ENCODE results near the gene COMTD1. TPM values are rescaled to one million over a fixed set of nuclear protein-coding genes. Genes with fewer than 3 reads are reported as not detected.

COMTD1 gene
- total and polyA plus RNA-seq, 2 of the 4 experiments (the other 2 are of a cell fraction), result 1.6 to 6.4 TPM

GRCh38 chr10:75250934-75251333, 15.2 kb upstream of the COMTD1 start:
- BruUV-seq (replicated peaks), result no TSS peak
- H4K5ac ChIP-seq (ENCODE audit: low read depth, low read length), result no peak overlapping the region
- no peak overlapping the region for H2BK20ac ChIP-seq (ENCODE audit: low read depth, low read length)
- H3K36me3 ChIP-seq (ENCODE audit: control insufficient read depth, insufficient read depth, low read length), result no peaks in the 10 kb centered on the region
- no peak overlapping the region for H2AK9ac ChIP-seq (replicated peaks; ENCODE audit: low read depth, low read length, poor library complexity)
- no peaks in the 10 kb centered on the region for H3K27me3 ChIP-seq (ENCODE audit: control insufficient read depth, insufficient read depth, low read length)
- no peak overlapping the region for H3K14ac ChIP-seq (replicated peaks; ENCODE audit: low read depth, low read length)
- H3K4me2 ChIP-seq (ENCODE audit: low read depth, low read length), result no peak overlapping the region
- no peak overlapping the region for H3K56ac ChIP-seq (ENCODE audit: extremely low read depth, insufficient read depth, low read length)
- H2AK5ac ChIP-seq (ENCODE audit: low read depth, low read length), result no peak overlapping the region
- no peak overlapping the region for H3K9ac ChIP-seq (ENCODE audit: low read depth, low read length)
- no peak overlapping the region for H2AFZ ChIP-seq (replicated peaks; ENCODE audit: low read length, poor library complexity)
- no peak for DNase-seq
- H4K91ac ChIP-seq (ENCODE audit: insufficient read depth, low read depth, low read length), result no peak overlapping the region
- H3K27ac ChIP-seq (ENCODE audit: insufficient read depth, low read length), result no peak overlapping the region
- no peak for ATAC-seq (ENCODE audit: low read depth)
- H3K79me1 ChIP-seq (ENCODE audit: low read depth in 1 of 2, low read length in 2 of 2), result no peaks in the 10 kb centered on the region
- no peak overlapping the region for H2BK5ac ChIP-seq (ENCODE audit: low read depth, low read length, poor library complexity, severe bottlenecking)
- dilution Hi-C loops (cut with HindIII; ENCODE audit: low sequenced_read_pairs, unreplicated experiment), result no loop called here
- H3K4me1 ChIP-seq (ENCODE audit: control insufficient read depth, insufficient read depth, low read length), result no peaks in the 10 kb centered on the region
- TF ChIP-seq RCOR1 (IDR thresholded peaks at IDR 0.05; ENCODE audit: insufficient replicate concordance, low read length) (no peak), MAFK (IDR thresholded peaks at IDR 0.05; ENCODE audit: low read depth, low read length) (no peak), CEBPB (IDR thresholded peaks at IDR 0.05; ENCODE audit: low read depth, low read length) (no peak), NFE2L2 (IDR thresholded peaks at IDR 0.05; ENCODE audit: low read depth, low read length) (no peak), RAD21 (IDR thresholded peaks at IDR 0.05; ENCODE audit: low read length) (no peak), USF2 (IDR thresholded peaks at IDR 0.05; ENCODE audit: low read depth, low read length) (no peak), BHLHE40 (IDR thresholded peaks at IDR 0.05; ENCODE audit: low read depth, low read length) (no peak), CTCF (conservative IDR thresholded peaks at IDR 0.05; ENCODE audit: low read depth, low read length) (no peak), MAZ (IDR thresholded peaks at IDR 0.05; ENCODE audit: borderline replicate concordance, low read depth, low read length) (no peak), FOS (IDR thresholded peaks at IDR 0.05; ENCODE audit: low read depth, low read length) (no peak), MXI1 (IDR thresholded peaks at IDR 0.05; ENCODE audit: borderline replicate concordance, low read depth, low read length) (no peak), ELK1 (IDR thresholded peaks at IDR 0.05; ENCODE audit: borderline replicate concordance, low read depth, low read length) (no peak)
- intact Hi-C loops (cut with micrococcal nuclease), result no loop called here
- H2BK15ac ChIP-seq (ENCODE audit: low read depth, low read length), result no peak overlapping the region
- H3K4me3 ChIP-seq (ENCODE audit: insufficient read depth, low read depth, low read length), result no peak overlapping the region
- no peak overlapping the region for H2BK120ac ChIP-seq (ENCODE audit: low read depth, low read length)
- H3K18ac ChIP-seq (ENCODE audit: low read depth, low read length), result no peak overlapping the region
- no CpG with 5 or more reads among the region's 3 CpGs for WGBS, 2 experiments (ENCODE audit: extremely low coverage in 2 of 2, insufficient read length in 1 of 2)
- no peaks in the 10 kb centered on the region for H3K9me1 ChIP-seq (ENCODE audit: insufficient read depth, low read length)
- no peak overlapping the region for H3K23ac ChIP-seq (ENCODE audit: low read depth, low read length)
- no peak overlapping the region for H3K4ac ChIP-seq (ENCODE audit: low read depth, low read length)
- H4K8ac ChIP-seq (ENCODE audit: low read depth in 2 of 2, low read length in 2 of 2), result no peak overlapping the region
- H4K20me1 ChIP-seq (ENCODE audit: insufficient read depth, low read length), result no peaks in the 10 kb centered on the region
- H3K9me3 ChIP-seq (ENCODE audit: control insufficient read depth, insufficient read depth, low read length), result peaks cover 16% of the 10 kb centered on the region
- ChIA-PET CTCF (no interaction called here), POLR2A (ENCODE audit: unreplicated experiment) (no interaction called here)
- in situ Hi-C loops (cut with MboI; ENCODE audit: low sequenced_read_pairs), result no loop called here

Data from IMR-90 (cell line).